Stimulated activated CD8-positive, alpha-beta memory T cell treated with anti-CD3 and anti-CD28 coated beads, Interleukin-4, amount 100 ng/mL, for 1 hour (primary cell): ENCODE measurements around the gene KCNIP2.

Experiments used
- DNase-seq, 2 donors: peaks; one replicate each; pipeline ENCODE4 v3.0.0-alpha.2; 2020; ENCODE audit warnings: low read depth in 2 of 2, low spot score in 1 of 2

Gene KCNIP2

DNA sequence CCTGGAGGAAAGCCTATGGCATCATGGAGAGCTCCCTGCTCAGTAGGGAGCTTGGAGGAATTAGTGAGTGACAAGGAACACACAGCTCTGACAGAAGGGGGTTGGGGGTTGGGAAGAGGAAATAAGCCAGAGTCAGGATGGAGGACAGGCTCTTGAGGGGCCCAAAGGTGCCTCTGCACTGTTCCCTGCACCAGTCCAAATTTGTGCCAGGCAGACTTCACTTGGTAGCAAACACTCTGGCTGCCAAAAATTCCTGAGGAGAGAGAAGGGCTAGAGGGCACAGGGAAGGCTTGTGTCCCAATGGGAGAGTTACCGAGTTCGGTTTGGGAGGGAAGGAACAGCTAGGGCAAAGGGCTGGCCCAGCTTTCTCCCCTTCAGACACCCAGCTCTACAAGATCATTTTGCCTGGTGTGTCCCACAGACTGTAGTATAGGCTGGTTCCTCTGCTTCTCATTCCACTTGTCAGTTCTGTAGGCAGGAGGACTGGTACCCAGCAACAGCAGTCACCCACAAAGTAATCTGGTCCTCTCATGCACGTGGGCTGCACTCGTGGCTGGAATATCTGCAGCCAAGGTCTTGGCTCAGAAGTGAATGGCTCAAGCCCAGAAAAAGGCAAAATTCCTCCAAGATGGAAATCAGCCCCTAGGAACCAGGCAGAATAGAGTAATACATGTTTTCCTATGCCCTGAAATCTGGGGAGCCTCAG is 8.0 kb upstream of the KCNIP2 start:
- no peak for DNase-seq

DNA sequence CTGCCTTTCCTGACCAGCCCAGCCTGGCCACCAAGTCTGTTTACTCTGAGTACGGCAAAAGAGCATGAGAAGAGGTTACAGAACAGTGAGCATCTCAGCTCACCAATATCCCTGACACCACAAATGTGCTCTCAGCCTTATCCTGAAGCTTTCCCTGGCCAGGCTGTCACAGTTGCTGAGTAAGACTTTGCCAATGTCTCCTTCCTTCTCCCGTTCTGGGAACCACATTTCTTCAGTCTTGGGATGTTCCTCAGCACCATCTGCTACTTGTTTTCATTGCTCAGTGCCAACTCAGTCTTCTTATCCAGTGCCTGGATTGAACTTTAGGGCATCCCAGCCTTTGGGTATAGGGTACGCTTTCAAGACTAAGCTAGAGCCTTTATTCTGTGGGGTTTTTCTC is 7.1 kb upstream of the KCNIP2 start:
- no peak for DNase-seq

DNA sequence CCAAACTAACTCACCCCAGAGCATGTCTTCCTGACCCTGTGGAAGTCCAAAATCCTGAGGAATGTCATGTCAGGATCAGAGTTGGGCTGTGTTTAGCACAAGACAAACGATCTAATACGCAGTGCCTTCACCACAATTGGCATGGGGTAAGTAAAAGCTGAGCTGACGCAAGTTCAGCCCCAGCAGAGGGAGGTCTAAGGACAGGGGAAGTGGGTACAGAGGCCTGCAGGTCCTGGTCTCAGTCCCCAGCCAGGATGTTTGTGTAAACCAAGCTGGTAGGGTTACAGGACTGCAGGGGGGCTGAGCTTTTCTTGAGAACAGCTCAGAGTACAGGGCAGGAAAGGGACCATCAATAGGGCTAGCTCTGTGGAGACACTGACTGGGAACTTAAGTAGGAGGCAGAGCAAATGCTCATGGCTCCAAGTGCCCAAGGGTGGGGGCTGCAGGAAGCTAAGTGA is 5.3 kb upstream of the KCNIP2 start:
- no peak for DNase-seq

DNA sequence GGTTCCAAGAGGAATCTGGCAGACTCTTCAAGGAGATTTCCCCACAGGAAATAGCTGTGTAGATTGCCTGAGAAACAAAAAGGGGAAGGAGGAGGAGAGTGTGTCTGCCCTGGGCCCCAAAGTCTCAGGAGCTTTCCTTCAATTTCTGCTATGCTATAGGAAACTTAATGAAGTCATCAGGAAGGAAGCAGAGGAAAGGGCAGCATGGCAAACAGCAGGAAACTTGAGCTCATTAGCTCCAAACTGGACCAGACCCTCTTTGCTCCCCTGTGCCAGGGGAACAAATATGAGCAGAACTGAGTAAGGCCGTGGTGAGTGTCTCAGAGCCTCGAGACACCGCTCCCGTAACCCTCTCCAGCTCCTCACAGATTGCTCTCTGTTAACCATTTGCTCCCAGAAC is 4.8 kb upstream of the KCNIP2 start:
- no peak for DNase-seq

DNA sequence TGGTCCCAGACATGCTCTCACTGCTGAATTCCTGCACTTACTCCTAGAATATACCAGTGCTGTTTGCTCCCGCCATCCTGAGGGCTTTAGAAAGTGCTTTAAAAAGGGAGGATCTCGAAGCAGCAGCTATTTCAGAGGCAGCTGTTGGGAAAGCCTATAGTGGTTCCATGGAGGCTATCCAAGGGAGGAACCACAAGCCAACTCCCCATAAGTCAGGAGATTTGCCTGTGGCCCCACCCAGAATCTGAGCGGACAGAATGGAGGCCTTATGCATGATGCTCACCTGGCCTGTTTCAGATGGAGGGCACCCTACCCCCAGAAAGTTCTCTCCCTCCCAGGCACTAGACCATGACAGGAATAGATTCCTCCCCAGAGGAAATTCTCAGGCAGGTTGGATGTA is 2.3 kb upstream of the KCNIP2 start:
- DNase-seq, result no peak

DNA sequence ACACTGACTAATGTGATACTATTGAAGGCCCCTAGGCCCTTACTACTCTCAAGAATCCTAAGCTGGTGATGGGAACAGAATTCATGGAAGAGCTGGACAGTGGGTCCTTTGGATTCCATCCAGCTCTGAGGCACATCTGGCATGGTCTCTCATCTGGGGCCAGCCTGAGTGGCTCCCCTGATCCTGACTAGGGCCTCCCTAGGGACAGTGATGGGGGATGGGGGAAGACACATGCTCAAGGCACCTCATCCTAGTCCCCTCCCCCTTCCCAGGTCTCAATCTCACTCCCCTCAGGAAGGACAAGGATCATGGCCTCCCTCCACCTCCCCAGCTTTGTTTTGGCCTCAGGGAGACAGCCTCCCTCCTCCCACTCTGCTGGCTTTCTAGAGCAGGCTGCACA is 1.8 kb downstream of the KCNIP2 start:
- DNase-seq, result no peak

DNA sequence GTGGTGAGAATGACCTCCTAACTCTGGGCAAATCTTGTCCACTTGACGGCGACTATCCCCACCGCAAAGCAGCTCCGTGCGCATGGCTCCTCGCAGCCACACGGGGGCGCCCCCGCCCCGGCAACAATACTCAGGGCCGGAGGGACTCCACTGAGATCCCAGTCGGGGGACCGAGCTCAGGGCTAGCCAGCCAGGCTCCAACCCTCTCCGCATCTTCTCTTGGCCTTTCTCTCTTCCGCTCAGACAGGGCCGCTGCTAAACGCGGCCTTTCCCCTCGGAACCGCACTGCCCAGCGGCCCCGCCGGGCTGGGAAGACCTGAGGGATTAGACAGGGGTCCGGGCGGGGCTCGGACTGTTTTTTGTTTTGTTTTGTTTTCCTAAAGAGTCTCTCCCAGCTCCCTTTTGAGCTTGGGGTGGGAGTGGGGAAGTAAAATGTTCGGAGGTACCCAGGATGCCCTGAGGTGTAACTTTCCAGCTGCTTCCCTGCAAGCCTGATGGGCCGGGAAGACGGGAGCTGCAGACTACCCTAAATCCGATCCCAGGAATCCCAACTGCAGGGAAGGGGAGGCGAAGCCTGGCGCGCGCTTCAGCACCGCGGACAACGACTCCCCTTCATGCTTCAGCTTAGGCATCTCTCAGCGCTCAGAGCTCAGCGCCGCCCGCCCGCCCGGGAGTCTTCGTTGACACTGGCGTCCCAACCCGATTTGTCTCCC is 2.7 kb downstream of the KCNIP2 start:
- DNase-seq, result peak in 1 of 2 donors; percentile 52

DNA sequence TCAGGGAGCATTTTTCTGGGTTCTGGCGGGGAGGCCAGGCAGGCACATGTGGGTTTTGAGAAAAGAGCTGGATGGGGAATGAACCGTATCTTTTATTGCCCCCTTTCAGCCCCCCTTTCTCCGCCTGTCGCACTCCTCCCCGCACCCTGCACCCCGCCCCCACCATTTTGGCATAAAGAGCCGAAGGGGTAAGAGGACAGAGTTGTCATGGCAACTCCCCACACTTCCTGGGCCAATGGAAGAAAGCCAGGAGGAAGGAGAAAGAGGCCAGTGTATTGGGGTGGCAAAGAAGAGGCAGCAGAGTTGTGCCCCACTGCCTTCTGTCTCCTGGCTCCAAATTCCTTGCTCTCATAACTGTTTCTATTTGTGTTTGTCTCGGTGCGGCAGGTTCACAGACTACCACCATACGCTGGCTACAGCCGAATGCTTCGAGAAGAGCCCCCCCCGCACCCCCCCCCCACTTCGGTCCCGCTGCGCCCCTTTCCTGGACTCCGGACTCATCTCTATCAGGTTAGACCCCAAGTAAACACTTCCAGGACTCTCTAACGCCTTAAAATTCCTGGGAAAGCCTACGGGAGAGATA is 3.4 kb downstream of the KCNIP2 start:
- no peak for DNase-seq

DNA sequence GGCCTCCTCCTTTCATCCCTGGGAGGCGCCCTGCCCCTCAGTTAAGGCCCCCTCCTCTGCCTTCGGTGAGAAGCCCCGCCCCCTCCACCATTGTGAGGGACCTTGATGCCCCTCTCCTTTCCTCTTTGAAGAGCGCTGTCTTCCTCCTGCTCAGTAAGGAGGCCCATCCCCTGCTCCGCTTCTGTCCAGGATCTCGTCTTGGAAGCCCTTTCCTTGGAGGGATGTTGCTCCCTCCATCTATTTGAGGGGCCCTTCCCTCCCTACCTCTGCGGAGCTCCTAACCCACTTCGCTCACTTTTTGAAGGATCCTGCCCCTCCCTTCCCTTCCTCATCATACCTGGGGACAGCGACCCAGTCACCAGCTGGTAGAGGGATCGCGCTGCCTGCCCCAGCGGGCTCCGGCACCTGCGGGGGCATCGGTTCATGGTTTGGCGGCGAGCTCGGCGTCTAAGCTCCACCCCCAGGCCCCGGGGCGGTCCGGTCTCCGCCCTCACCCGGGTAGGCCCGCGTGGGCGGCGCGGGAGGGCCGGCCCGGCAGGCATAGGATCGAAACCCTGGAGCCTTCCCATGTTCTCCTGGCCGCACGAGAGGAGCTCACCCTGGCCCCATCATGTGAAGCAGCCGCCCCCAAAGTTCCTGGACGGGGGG is 4.1 kb downstream of the KCNIP2 start:
- DNase-seq, result peak in 1 of 2 donors; percentile 37

DNA sequence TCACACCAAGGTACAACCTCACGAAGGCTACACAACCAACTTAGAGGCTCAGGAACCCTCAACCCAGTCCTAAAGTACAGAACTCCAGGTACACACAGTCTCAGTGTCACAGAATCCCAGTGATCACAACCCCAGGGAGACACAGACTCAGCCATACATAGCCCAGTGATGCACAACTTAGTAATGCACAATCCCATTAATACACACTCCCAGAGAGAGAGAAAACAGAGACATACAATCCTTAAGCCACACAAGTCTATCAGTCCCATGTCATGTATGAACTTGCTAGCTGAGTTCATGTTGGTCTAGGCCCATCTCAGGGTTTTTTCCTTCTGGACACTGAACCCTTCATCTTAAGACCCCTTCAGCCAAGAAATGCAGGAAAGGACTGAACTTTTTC is 4.6 kb downstream of the KCNIP2 start:
- no peak for DNase-seq

DNA sequence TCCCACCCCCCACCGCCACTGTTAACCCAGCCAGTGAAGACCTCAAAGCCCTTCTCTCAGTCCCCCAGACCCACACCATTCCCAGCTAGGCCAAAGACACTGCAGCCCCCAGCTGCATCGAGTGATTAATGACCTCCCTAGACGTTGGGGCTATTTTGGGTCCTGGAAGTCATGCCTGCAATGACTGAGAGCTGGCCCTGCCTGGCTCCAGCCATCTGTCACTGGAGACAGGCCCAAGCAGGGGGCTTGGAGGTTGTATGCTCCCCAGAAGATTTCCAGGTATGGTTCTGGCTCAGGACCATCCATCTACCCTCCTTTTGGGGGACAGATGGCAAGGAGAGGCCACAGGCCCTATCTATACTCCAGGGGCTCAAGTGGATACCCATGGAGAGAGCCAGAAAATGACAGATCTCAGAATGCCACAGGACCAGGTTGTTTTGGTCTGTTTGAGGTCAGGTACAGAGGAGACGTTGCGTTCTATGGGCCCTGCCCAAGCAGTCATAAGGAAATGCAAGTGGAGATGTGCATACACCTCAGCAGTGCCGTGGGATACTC is 5.1 kb downstream of the KCNIP2 start:
- DNase-seq, result no peak

DNA sequence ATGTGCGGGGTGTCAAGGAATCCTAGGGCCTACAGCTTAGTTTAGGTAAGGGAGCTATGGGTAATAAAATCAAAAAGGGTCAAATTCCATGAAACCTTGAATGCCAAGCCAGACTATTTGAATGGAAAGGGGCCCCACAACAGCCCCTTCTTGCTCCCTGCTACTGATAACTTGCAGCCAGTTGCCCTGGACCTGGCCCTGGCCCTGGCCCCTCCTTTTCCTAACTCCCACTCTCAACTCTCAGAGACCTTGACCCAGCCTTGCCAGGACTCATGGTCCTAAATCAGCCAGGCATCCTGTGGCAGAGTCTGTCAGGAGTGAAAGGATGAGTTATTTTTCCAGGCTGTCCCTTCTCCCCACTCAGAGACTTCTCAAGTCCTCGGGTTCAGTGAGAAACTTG is 5.9 kb downstream of the KCNIP2 start:
- DNase-seq, result no peak

DNA sequence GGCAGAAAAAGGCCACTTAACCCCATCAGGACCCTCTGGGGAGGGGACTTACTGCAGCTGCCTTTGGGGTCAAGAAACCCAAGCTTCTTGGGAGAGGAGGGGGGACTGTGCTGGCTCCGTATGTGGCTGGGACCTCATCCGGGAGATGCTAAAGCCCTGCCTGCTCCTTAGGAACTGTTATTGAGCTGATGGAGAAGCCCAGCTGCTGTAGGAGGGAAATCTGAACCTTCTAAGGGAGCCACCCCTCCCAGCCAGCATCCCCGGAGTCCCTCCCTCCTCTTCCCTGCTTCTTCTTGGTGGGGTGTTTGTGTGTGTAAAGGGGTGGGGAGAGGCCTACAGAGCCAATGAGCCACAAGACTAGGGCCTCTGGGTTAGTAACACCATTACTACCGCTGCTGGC is 8.2 kb downstream of the KCNIP2 start:
- DNase-seq, result no peak

DNA sequence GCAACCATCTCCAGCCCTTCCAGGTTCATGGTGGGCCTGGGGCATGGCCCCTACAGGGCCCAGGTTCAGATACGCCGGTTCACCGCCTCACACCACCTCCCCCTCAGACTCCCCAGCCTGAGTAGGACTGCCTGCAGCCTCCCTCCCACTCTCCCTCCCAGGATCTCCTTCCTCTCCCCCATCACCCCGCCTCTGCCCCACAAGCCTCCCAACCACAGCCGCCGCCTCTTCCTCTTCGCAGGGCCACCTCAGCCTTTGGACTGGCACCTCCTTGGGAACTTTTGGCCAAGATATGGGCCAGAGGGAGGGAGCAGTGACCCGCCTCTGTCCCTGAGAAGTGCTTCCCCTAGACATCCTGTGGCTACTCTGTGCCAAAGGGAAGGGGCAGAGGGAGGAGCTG is 9.3 kb downstream of the KCNIP2 start:
- no peak for DNase-seq

DNA sequence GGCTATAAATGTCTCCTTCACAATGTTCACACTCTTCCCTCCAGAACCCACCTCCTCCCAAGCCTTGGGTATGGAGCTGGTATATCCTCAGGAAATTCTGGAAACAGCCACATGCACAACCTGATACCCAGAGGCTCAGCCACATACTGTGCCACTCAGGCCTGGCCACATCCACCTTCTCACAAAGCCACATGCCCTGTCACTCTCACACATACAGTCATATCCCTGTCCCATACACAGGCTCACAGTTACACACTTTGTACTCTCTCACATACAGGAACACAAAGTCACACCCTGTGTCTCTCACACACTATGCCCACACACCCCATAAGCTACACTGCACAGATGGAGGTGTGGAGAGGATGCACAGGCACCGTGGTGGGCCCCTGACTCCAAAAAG is 10.1 kb downstream of the KCNIP2 start:
- no peak for DNase-seq

DNA sequence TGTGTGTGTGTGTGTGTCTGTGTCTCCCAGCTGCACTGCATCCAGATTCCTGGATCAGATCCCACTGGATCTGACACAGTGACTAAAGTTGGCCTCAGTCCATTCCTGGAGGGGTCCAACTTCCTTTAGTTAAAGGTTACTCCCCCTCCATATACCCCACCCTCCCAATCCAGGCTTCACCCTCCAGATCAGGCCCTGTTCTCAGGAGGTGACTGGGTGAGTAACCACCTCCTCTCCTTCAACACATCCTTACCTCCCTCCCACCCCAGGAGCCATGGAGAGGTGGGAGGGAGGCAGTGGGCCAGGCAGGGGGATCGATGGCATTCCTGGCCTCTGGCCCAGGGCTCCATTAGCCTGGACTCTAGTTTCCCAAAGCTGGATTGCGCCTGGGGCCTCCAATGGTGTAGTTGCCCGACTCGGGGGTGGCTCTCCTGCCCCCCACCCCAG is 11.3 kb downstream of the KCNIP2 start:
- no peak for DNase-seq

DNA sequence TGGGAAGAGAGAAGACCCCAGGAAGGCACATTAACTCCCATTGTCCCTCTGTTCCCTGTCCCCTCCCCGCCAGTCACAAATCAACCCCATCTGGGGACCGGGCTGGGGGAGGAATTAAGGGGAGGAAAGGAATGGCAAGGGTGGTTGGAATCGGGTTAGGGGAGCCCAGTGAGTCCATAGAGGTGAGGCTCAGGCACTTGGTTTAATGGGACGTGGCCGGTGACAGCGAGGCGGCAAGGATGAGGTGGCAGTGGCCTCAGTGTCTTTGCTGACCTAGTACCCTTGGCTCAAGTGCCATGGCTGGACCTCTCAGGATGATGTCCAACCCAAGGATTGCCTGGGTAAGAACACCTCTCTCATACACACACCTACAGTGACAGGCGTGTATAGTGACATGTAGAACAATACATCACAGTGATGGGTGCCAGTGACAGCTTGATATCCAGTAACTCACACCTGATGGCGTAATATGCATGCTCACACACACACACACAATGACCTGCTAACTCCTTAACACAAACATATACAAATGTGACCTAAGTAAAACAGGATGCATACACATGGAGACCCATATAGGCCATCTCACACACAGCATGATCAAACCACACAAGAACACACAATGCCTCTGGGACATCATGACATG is 12.3 kb downstream of the KCNIP2 start:
- DNase-seq, result no peak

DNA sequence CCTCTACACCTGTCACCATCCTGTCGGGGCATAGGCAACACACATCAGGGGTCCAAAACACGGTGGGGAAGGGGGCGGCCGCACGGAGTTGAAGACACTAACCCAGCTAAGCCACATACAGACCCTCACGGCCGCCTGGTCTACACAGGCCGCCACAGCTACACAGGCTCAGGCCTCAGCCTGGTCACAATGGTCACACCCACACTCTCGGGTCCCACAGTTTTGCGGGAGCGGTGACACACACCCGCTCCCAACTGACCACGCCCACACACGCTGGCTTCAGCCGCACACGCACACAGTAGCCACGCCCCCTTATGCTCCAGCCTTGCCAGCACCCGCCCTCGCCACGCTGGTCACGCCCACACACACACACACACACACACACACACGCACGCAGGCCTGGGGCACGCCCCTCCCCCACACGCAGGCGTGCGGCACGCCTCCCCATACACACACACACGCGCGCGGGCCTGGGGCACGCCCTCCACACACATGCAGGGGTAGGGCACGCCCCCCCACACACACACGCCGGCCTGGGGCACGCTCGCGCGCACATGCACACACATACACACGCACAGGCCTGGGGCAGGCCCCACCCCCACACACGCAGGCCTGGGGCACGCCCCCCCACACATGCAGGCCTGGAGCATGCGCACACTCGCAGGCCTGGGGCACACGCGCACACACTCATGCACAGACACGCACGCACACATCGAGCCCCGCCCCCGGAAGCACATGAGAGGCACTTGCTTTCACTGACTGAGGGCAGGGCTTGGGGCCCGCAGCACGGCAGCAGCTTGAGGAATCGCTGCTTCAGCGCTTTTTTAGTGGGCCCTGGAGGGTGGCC is 13.1 kb downstream of the KCNIP2 start:
- DNase-seq, result peak; percentile 68 to 79

DNA sequence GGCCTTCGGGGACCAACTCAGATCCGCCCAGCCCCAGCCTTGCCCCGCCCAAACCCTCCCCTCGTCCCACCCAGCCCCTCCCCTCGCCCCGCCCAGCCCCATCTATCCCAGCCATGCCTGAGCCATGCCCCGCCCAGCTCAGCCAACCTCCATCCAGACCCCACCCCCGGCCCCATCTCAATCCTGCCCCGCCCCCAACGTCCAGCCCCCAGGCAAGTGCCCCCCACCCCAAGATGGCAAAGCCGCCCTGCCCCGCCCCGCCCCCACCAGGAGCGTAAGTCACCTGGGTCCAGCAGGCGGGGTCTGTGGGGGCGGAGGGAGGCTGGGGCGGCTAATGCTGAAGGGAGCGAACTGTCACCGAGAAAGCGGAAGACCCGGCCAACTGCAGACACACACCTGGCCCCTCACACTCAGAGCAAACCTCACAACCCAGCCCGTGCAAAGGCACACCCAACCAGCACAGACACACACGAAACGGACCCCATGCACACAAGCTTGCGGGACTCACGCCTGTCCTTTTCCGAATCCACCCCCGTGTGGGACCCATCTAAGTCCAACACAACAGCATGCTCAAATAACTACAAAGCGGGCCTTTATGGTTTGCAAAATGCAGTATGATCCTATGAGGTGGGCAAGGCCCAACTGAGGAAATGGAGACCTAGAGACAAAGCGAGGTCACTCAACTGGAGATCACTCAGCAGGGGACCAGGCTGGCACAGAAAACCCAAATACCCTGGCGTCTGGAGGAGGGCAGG is 13.9 kb downstream of the KCNIP2 start:
- DNase-seq, result peak in 1 of 2 donors; percentile 34
